Parathyroid adenoma (tissue), 2 donors: ENCODE results near the gene ARHGAP27.

Experiments used
- H2AFZ ChIP-seq: fragments of 300-600 bp; sonication (generic); one replicate; pipeline ENCODE4 v1.7.0; 2017; ENCODE audit warnings: antibody characterized with exemption, mild to moderate bottlenecking
- H3K27ac ChIP-seq: fragments of 300-600 bp; sonication (generic); one replicate; pipeline ENCODE4 v1.7.0; 2017
- H3K27me3 ChIP-seq: fragments of 300-600 bp; sonication (generic); one replicate; pipeline ENCODE4 v1.7.0; 2017; ENCODE audit warnings: low read length; ENCODE audit not compliant: control insufficient read depth, insufficient read depth
- H3K36me3 ChIP-seq: fragments of 300-600 bp; sonication (generic); one replicate; pipeline ENCODE4 v1.7.0; 2017; ENCODE audit warnings: low read length; ENCODE audit not compliant: control insufficient read depth, insufficient read depth
- H3K4me1 ChIP-seq: fragments of 300-600 bp; sonication (generic); one replicate; pipeline ENCODE4 v1.7.0; 2017; ENCODE audit warnings: control low read depth
- H3K4me2 ChIP-seq: fragments of 300-600 bp; sonication (generic); one replicate; pipeline ENCODE4 v1.7.0; 2017; ENCODE audit warnings: low read length
- H3K4me3 ChIP-seq: fragments of 300-600 bp; sonication (generic); one replicate; pipeline ENCODE4 v1.7.0; 2017; ENCODE audit warnings: low read depth, low read length
- H3K79me2 ChIP-seq: fragments of 300-600 bp; sonication (generic); one replicate; pipeline ENCODE4 v1.7.0; 2017; ENCODE audit warnings: control low read depth
- H3K9ac ChIP-seq: fragments of 300-600 bp; sonication (generic); one replicate; pipeline ENCODE4 v1.7.0; 2017; ENCODE audit warnings: mild to moderate bottlenecking
- H3K9me3 ChIP-seq: fragments of 300-600 bp; sonication (generic); one replicate; pipeline ENCODE4 v1.7.0; 2017; ENCODE audit warnings: low read length; ENCODE audit not compliant: control insufficient read depth
- CTCF ChIP-seq: fragments of 300-600 bp; sonication (generic); IDR thresholded peaks from one replicate; pipeline ENCODE4 v1.7.0; 2017; ENCODE audit warnings: antibody characterized with exemption, mild to moderate bottlenecking
- donor health status: primary hyperparathyroidism.

The ARHGAP27 gene

GRCh38 chr17:45405250-45406086 lies 27.2 kb downstream of the ARHGAP27 start:
- no peak for TF ChIP-seq CTCF
- Histone ChIP-seq H3K9ac (no peak overlapping the region), H3K9me3 (no peaks in the 10 kb centered on the region), H3K4me3 (no peak overlapping the region), H3K4me1 (no peaks in the 10 kb centered on the region), H3K79me2 (peaks cover 3% of the 10 kb centered on the region), H3K4me2 (no peak overlapping the region), H2AFZ (no peak overlapping the region), H3K27me3 (no peaks in the 10 kb centered on the region), H3K27ac (no peak overlapping the region), H3K36me3 (no peaks in the 10 kb centered on the region)

- Histone ChIP-seq H3K79me2 (peaks cover under 1% of the 10 kb centered on the region), H3K4me1 (no peaks in the 10 kb centered on the region), H3K27ac (no peak overlapping the region), H3K9me3 (no peaks in the 10 kb centered on the region), H3K4me3 (no peak overlapping the region), H3K4me2 (no peak overlapping the region), H3K36me3 (no peaks in the 10 kb centered on the region), H2AFZ (no peak overlapping the region), H3K9ac (no peak overlapping the region), H3K27me3 (no peaks in the 10 kb centered on the region)
- TF ChIP-seq CTCF, result no peak
Observed at GRCh38 chr17:45404870-45405249, 27.8 kb downstream of the ARHGAP27 start.

GRCh38 chr17:45403906-45404490 lies 28.7 kb downstream of the ARHGAP27 start:
- Histone ChIP-seq H3K27ac (no peak overlapping the region), H3K79me2 (no peaks in the 10 kb centered on the region), H3K9ac (no peak overlapping the region), H3K4me1 (no peaks in the 10 kb centered on the region), H3K4me3 (no peak overlapping the region), H3K36me3 (no peaks in the 10 kb centered on the region), H3K9me3 (no peaks in the 10 kb centered on the region), H2AFZ (no peak overlapping the region), H3K4me2 (no peak overlapping the region), H3K27me3 (no peaks in the 10 kb centered on the region)
- no peak for TF ChIP-seq CTCF

GRCh38 chr17:45402916-45403315 lies 29.8 kb downstream of the ARHGAP27 start:
- Histone ChIP-seq H3K4me2 (no peak overlapping the region), H3K36me3 (no peaks in the 10 kb centered on the region), H3K4me3 (no peak overlapping the region)

More at GRCh38 chr17:45402916-45403315, 29.8 kb downstream of the ARHGAP27 start:
- Histone ChIP-seq H3K9me3 (no peaks in the 10 kb centered on the region), H3K4me1 (no peaks in the 10 kb centered on the region), H2AFZ (no peak overlapping the region), H3K9ac (no peak overlapping the region), H3K27ac (no peak overlapping the region), H3K79me2 (no peaks in the 10 kb centered on the region), H3K27me3 (no peaks in the 10 kb centered on the region)
- no peak for TF ChIP-seq CTCF
